GM12872 (cell line): ENCODE results near the gene AMFR.

ENCODE experiments used
- CTCF ChIP-seq: IDR thresholded peaks from 3 replicates; pipeline ENCODE4 v1.5.1; 2011; ENCODE audit warnings: low read depth, mild to moderate bottlenecking, low read length, moderate library complexity; ENCODE audit not compliant: insufficient read depth

AMFR gene

DNA sequence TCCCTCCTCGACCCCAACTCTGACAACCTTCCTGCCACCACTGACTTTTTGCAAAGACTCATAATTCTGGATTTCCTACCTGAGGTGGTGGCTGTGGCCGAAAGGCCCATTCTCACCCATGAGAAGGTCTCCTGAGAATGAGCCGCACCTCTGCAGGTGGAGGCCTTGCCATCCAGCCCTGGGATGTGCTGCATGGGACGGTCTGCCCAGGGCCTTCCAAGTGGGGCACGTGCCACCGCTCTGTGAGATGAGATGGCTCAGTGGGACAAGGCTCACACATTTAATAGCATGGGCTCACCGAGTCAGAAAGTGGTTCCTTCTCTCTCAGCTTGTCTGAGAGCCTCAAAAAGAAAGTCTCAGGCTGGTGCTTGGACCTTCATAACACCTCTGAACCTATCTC lies 112.8 kb downstream of the AMFR start:
- no peak for TF ChIP-seq CTCF

GRCh38 chr16:56312028-56312300 lies 113.4 kb downstream of the AMFR start:
- TF ChIP-seq CTCF: no peak
